ENCODE data around the gene FAM228A. TPM values are rescaled to one million over a fixed set of nuclear protein-coding genes. Genes with fewer than 3 reads are reported as not detected.
A peak's percentile ranks its signal among the peaks of the same experiment; 100 is the strongest.
"Not testable (repeated sequence)": the region's sequence is repeated elsewhere in the genome, so short reads cannot be mapped to it uniquely, and the experiment has no call there.

Gene FAM228A
- not detected in 2 replicates for total RNA-seq (2014; rRNA removed; shearing (Covaris generic))

DNA sequence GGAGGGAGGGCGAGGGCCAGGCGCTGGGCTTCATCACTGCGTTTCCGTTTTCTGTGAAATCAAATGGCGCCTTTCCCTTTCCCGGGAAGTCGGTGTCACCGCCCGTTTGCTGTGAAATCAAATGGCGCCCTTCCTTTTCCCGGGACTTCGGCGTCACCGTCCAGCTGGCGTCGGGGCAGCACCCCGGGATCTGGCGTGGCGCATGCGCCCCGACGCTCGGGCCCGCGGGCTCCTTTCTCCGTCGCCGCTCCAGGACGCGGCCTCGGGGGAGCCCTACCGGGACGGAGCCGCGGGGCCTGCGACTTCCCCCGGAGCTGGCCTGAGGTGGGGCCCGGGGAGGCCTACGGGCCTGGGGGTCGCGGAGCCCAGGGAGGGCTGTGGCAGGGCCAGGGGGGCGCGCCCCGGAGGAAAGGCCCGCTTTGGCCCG, at the start of gene FAM228A:
FAM228A (plus strand) TSS at position 203 of the 427 bp plus-strand sequence. CDS start 428 bp downstream, outside the sequence.
- Histone ChIP-seq H3K4me3 (no peak within 1 kb of the TSS), H3K36me3 (no peaks in the 10 kb centered on the region), H3K4me1 (peaks cover 7% of the 10 kb centered on the region; the same call in 1 of the 2 replicates), H3K9me3 (replicated peaks) (no peaks in the 10 kb centered on the region), H3K27me3 (no peaks in the 10 kb centered on the region), H3K27ac (no peak within 1 kb of the TSS)
- no peak for DNase-seq

DNA sequence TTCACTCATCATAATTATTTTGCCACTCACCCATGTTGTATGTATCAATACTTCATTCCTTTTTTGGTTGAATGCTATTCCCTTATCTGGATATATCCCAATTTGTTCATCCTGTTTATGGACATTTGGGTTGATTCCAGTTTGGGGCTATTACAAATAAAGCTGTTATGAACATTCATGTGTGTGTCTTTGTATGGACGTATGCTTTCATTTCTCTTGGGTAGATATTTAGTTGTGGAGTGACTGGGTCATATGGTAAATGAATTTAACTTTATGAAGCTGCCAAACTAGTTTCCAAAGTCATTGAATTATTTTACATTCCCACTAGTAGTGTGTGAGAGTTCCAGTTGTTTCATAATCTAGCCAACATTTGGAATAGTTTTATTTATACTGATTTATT, 48.9 kb upstream of the FAM228A start:
- H3K27ac ChIP-seq: no peak overlapping the region
- no peaks in the 10 kb centered on the region for H3K9me3 ChIP-seq (replicated peaks)
- no peaks in the 10 kb centered on the region for H3K27me3 ChIP-seq
- H3K4me1 ChIP-seq: peaks cover 5% of the 10 kb centered on the region; the same call in 1 of the 2 replicates
- H3K36me3 ChIP-seq: no peaks in the 10 kb centered on the region
- no peak for DNase-seq
- H3K4me3 ChIP-seq: no peak overlapping the region

DNA sequence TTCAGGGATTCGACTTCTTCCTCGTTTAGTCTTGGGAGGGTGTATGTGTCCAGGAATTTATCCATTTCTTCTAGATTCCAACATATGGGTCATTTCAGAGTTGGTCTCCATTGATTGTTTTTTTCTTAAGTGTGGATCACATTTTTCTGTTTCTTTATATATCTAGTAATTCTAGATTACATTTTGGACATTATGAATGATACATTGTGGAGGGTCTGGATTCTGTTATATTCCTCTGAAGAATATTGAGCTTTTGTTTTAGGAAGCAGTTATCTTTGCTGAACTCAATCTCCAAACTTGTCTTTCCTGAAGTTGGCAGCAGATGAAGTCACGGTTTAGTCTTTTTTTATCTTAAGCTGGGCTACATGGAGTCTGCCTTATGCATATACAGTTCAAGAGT, 42.3 kb upstream of the FAM228A start:
- no peaks in the 10 kb centered on the region for H3K36me3 ChIP-seq
- H3K4me3 ChIP-seq: no peak overlapping the region
- no peaks in the 10 kb centered on the region for H3K27me3 ChIP-seq

DNA sequence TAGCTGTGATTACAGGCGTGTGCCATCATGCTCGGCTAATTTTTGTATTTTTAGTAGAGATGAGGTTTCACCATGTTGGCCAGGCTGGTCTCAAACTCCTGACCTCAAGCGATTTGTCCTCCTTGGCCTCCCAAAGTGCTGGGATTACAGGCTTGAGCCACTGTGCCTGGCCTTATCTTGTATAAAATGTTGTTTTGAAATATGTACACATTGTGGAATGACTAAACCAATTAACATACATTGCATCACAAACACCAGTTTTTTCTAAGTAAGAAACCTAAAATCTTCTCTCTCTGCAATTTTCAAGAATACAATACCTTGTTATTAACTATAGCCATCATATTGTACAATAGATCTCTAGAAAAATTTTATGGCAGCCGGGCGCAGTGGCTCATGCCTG, 34.5 kb upstream of the FAM228A start:
- H3K9me3 ChIP-seq (replicated peaks); H3K4me1 ChIP-seq; H3K36me3 ChIP-seq; H3K27ac ChIP-seq; H3K27me3 ChIP-seq; H3K4me3 ChIP-seq; DNase-seq: not testable (repeated sequence)

More for the DNA sequence above, 42.3 kb upstream of the FAM228A start:
- Histone ChIP-seq H3K9me3 (replicated peaks) (peaks cover 2% of the 10 kb centered on the region; the same call in 1 of the 2 replicates), H3K27ac (no peak overlapping the region), H3K4me1 (no peaks in the 10 kb centered on the region)
- no peak for DNase-seq

DNA sequence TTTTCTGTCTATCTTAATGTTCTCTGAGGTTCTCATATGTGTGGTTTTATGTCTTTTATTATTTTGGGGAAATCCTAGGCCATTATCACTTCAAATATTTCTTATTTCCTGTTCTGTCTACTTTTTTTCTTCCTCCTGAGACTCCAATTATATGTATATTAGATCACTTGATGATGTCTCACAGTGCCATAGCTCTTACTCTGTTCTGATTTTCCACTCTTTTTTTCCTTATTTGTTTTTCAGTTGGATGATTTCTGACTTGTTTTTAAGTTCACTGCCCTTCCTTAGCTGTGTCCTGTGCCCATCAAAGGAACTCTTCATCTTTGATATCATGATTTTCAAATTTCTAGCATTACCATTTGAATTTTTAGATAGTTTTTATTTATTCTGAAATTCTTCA, 27.5 kb upstream of the FAM228A start:
- no peaks in the 10 kb centered on the region for H3K36me3 ChIP-seq
- H3K4me3 ChIP-seq: no peak overlapping the region
- 0 out of 2 replicates have a peak, but pooled peaks cover 10% of the 10 kb centered on the region for H3K9me3 ChIP-seq (replicated peaks)
- no peaks in the 10 kb centered on the region for H3K4me1 ChIP-seq
- no peaks in the 10 kb centered on the region for H3K27me3 ChIP-seq
- DNase-seq: no peak
- no peak overlapping the region for H3K27ac ChIP-seq

DNA sequence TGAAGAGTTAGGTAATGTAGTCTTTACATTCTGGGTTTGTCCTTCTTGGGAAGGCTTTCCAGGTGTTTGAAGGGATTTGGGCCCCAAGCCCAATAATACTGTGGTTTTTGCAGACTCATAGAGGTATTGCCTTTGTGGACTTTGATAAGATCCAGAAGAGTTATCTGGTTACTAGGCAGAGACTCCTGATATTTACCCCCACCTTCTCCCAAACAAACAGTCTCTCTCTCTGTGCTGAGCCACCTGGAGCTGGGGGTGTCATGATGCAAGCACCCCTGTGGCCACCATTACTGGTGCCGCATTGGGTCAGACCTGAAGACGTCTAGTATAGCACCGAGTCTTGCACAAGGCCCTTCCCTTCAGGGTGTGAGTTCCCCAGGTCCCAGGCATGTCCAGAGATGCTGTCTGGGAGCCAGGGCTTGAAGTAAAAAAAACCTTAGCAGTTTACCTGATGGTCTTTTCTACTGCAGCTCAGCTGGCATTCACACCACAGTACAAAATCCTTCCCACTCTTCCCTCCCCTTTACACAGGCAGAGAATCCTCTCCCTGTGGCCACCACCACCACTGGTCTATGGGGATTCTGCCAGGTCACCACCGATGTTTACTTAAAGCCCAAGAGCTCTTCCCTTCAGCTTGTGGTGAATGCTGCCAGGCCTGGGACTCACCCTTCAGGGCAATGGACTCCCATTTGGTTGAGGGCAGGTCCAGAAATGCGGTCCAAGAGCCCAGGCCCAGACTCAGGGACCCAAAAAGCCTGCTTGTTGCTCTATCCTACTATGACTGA, 22.2 kb upstream of the FAM228A start:
- Histone ChIP-seq H3K27ac (no peak overlapping the region), H3K36me3 (no peaks in the 10 kb centered on the region), H3K4me1 (no peaks in the 10 kb centered on the region), H3K4me3 (no peak overlapping the region), H3K9me3 (replicated peaks) (0 out of 2 replicates have a peak, but pooled peaks cover 9% of the 10 kb centered on the region), H3K27me3 (no peaks in the 10 kb centered on the region)
- no peak for DNase-seq

DNA sequence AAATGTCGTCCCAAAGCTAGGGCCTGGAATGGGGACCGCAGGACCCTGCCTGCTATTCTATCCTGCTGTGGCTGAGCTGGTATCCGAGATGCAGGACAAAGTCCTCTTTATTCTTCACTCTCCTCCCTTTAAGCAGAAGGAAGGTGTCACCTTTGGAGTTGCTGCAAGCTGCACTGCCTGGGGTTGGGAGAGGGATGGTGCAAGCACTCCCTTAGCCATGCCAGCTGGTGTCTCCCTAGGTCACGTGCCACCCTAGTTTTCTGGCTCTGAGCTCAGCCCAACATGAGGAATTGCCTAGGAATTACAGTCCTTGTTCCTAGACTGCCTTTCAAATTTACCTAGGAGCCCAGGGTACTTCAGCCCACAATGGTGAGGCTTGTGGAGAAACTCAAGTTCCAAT, 21.4 kb upstream of the FAM228A start:
- no peaks in the 10 kb centered on the region for H3K27me3 ChIP-seq
- H3K36me3 ChIP-seq: no peaks in the 10 kb centered on the region
- 0 out of 2 replicates have a peak, but pooled peaks cover 3% of the 10 kb centered on the region for H3K9me3 ChIP-seq (replicated peaks)
- DNase-seq: no peak
- H3K27ac ChIP-seq: no peak overlapping the region
- H3K4me1 ChIP-seq: no peaks in the 10 kb centered on the region
- H3K4me3 ChIP-seq: no peak overlapping the region

DNA sequence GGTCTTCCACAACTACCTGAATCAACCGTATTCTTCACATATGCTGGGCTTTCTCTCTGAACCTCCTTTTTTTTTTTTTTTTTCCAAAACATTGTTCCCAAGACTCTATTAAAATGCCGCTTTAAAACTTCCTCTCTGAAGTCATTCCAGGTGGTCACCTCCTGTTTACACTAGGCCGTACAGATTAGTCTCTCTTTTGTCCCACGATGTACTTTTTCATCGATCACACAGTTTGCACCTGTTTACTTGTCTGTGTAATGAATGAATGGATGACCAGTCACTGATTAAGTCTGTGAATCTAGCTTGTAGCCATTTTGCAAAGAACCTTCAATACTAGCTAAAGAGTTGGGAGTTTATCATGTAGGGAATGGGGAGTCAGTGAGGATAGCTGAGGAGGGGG, 16.7 kb upstream of the FAM228A start:
- Histone ChIP-seq H3K27me3 (no peaks in the 10 kb centered on the region), H3K36me3 (no peaks in the 10 kb centered on the region), H3K4me3 (no peak overlapping the region), H3K27ac (no peak overlapping the region), H3K4me1 (peaks cover under 1% of the 10 kb centered on the region; the same call in 1 of the 2 replicates), H3K9me3 (replicated peaks) (peaks cover 3% of the 10 kb centered on the region; the same call in 1 of the 2 replicates)
- DNase-seq: no peak

DNA sequence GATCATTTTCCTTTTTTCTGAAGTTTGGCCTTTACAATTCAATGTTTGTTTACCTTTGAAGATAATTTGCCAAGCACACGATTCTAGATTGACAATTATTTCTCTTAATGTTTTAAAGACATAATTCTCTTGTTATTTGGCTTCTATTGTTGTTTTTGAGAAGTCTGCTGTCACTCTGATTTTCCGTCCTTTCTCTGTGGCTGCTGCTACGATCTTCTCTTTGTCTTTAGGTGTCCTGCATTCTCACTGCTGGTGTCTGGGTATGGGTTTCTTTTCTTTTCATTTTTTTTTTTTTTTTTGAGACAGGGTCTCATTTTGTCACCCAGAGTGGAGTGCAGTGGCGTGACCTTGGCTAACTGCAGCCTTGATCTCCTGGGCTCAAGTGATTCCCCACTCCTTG, 15.1 kb upstream of the FAM228A start:
- no peaks in the 10 kb centered on the region for H3K27me3 ChIP-seq
- DNase-seq: no peak
- H3K4me1 ChIP-seq: peaks cover 4% of the 10 kb centered on the region; the same call in 1 of the 2 replicates
- H3K9me3 ChIP-seq (replicated peaks): peaks cover 5% of the 10 kb centered on the region; the same call in 1 of the 2 replicates
- no peak overlapping the region for H3K27ac ChIP-seq
- no peak overlapping the region for H3K4me3 ChIP-seq
- H3K36me3 ChIP-seq: no peaks in the 10 kb centered on the region

DNA sequence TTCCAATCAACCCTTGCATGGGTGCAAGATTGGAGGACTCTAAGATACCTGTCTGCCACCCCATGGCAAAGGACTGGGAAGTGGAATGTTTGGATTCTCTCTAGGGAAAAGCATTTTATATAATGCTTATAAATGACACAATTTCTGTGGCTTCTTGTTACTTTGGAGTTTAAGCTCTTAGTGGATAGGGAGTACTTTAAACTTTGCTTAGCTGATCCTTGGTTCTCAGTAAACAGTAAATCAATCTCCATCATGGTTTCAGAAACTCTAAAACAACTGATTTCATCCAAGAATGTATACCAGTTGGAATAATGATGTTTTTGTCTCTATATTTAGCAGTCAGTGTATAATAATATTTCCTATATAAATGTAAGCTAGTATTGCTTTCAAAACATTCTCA, 14.1 kb upstream of the FAM228A start:
- H3K27me3 ChIP-seq: no peaks in the 10 kb centered on the region
- H3K27ac ChIP-seq: no peak overlapping the region
- H3K9me3 ChIP-seq (replicated peaks): peaks cover 5% of the 10 kb centered on the region; the same call in 1 of the 2 replicates
- H3K4me1 ChIP-seq: peaks cover 4% of the 10 kb centered on the region; the same call in 1 of the 2 replicates
- no peak for DNase-seq
- H3K36me3 ChIP-seq: no peaks in the 10 kb centered on the region
- H3K4me3 ChIP-seq: no peak overlapping the region

DNA sequence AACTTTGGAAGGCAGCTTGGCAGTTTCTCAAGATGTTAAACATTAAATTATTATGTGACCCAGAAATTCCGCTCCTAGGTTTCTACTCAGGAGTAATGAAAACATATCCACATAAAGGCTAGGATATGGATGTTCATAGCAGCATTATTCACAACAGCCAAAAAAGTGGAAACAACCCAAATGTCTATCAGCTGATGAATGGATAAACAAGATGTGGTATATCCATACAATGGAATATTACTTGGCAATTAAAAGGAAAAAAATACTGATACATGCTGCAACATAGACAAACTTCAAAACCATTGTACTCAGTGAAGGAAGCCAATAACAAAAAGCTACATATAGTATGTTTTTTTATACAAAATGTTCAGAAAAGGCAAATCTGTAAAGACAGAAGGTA, 12.4 kb upstream of the FAM228A start:
- no peaks in the 10 kb centered on the region for H3K27me3 ChIP-seq
- no peak overlapping the region for H3K4me3 ChIP-seq
- peaks cover 4% of the 10 kb centered on the region; the same call in 1 of the 2 replicates for H3K4me1 ChIP-seq
- H3K27ac ChIP-seq: no peak overlapping the region
- DNase-seq: no peak
- peaks cover 2% of the 10 kb centered on the region; the same call in 1 of the 2 replicates for H3K9me3 ChIP-seq (replicated peaks)
- H3K36me3 ChIP-seq: no peaks in the 10 kb centered on the region

DNA sequence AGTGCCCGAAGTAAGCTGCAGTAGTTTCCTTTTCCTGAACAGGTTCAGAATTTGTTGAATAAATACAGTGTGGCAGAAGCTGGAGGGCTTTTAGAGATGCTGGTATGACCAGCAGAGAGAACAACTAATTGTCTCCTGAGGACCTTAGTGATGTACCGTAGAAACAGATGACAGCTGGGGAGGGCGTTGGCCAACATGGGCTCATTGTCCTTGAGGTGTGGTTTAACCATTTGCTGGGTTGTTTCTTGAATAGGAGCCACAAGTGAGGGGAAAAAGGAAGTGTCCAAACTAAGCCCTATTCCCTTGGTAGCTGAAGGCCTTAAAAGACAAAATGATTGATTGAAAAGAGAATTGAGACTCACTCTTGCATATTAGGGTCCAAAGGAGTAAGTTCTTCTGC, 11.7 kb upstream of the FAM228A start:
- H3K36me3 ChIP-seq: no peaks in the 10 kb centered on the region
- H3K9me3 ChIP-seq (replicated peaks): peaks cover 2% of the 10 kb centered on the region; the same call in 1 of the 2 replicates
- peak in 1 of 2 experiments; percentile 56 for DNase-seq
- H3K4me1 ChIP-seq: peaks cover 4% of the 10 kb centered on the region; the same call in 1 of the 2 replicates
- H3K4me3 ChIP-seq: no peak overlapping the region
- H3K27me3 ChIP-seq: no peaks in the 10 kb centered on the region
- no peak overlapping the region for H3K27ac ChIP-seq

DNA sequence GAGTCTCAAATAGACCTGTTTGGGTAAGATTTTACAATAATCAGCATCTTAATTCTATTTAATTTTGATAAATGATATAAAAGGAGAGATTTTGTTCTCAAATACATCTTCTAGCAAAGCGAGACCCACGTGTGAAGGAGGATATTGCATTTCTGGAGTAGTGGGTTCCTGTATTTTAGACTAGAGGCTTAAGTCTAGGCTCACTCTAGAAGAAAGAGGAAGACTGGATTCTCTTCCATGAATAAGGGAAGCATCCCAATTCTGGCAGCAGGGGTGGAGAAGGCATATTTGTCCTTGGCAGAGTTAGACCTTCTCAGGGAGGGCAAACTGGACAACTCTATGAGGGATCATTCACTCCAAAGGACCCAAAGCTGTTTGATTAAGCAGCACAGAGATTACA, 11.3 kb upstream of the FAM228A start:
- H3K36me3 ChIP-seq: no peaks in the 10 kb centered on the region

DNA sequence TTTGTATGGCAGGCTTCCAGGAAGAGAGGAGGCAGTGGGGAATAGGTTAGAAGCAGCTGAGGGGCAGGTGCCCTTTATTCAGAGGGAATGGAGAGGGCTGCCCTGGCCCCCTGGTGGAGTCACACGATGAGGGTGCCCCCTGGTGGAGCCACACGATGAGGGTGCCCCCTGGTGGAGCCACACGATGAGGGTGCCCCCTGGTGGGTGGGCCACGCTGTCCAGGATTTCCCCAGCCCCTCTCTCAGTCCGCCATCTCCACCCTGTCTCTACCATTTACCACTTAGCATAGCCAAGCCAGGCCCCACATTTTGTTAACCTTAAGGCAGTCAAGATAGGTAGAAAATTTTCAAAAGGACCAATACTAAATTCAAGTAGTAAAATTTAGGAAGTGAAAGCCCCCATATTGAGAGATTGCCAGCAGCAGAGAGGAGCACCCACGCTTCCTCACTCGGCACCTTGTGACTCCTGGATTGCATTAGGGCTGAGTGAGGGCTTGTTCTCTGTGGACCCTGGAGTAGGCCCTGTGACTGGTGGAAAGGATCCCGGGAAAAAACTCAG, 10.4 kb upstream of the FAM228A start:
- H3K27ac ChIP-seq: no peak overlapping the region
- H3K36me3 ChIP-seq: no peaks in the 10 kb centered on the region
- no peaks in the 10 kb centered on the region for H3K27me3 ChIP-seq
- no peak overlapping the region for H3K4me3 ChIP-seq
- DNase-seq: peak; percentile 81 to 83
- H3K4me1 ChIP-seq: peaks cover 4% of the 10 kb centered on the region; the same call in 1 of the 2 replicates
- H3K9me3 ChIP-seq (replicated peaks): peaks cover 2% of the 10 kb centered on the region; the same call in 1 of the 2 replicates

More for the DNA sequence above, 11.3 kb upstream of the FAM228A start:
- Histone ChIP-seq H3K9me3 (replicated peaks) (peaks cover 2% of the 10 kb centered on the region; the same call in 1 of the 2 replicates), H3K4me1 (peaks cover 4% of the 10 kb centered on the region; the same call in 1 of the 2 replicates), H3K4me3 (no peak overlapping the region), H3K27me3 (no peaks in the 10 kb centered on the region), H3K27ac (no peak overlapping the region)
- DNase-seq: no peak

DNA sequence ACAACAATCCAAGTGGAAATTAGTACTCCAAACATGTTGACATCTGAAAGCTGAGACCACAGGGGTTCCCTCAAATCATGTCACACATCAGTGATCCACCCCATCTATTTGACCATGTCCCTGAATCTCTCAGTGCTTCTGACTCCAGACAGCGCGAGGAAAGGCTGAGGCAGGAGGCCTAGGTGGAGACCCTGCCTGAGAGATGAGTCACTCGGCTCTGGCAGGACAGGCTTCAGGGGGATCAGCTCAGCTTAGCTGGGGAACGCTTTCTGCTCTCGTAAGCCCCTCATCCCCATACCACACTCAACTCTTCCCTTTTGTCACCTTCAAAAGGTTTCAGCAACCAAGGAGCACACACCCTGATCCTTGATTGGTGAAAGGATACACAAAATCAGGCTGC, 5.8 kb upstream of the FAM228A start:
- H3K4me3 ChIP-seq: no peak overlapping the region
- no peak overlapping the region for H3K27ac ChIP-seq
- no peaks in the 10 kb centered on the region for H3K36me3 ChIP-seq
- no peaks in the 10 kb centered on the region for H3K9me3 ChIP-seq (replicated peaks)
- H3K4me1 ChIP-seq: no peaks in the 10 kb centered on the region
- no peaks in the 10 kb centered on the region for H3K27me3 ChIP-seq
- DNase-seq: peak in 1 of 2 experiments; percentile 19
